GM21717 (cell line): Measurements from ENCODE around the gene SLC39A13.

Source experiments
- ATAC-seq: cut with Tn5 transposase; IDR thresholded peaks from one replicate; pipeline ENCODE4 v1.9.1; 2021; ENCODE audit warnings: mild to moderate bottlenecking, moderate library complexity; ENCODE audit not compliant: unreplicated experiment

The SLC39A13 gene

DNA sequence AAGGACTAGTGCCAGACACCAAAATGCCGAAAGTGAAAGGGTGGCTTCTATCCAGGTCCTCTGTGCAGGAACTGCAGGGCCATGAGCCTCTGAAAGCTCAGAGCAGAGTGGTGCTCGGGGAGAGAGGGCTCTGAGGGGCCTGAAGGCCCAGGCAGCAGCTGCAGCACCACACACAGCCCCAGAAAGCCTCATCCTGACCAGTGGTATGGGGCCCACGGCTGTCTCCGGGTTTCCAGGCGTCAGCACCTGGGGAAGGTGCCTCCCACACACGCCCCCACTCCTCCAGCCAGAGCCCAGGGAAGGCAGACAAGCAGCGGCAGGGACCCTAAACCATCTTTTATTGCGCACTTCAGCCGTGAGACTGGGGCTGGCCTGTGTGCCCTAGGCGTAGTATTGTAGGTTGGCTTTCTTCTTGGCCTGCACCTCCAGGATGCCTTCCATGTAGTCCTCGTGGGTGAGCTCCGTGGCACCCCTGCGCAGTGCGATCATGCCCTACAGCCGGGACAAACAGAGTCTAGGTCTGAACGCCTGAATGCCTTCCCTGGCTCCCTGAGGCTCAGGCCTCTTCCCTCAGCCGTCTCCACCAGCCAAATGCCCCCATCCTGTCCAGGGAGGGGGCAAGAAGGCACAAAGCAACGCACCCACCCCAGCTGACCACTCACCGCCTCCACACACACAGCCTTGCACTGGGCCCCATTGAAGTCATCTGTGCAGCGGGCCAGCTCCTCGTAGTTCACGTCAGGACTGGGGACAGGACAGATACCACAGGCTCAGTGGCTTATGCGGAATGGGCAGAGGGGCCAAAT lies 10.3 kb downstream of the SLC39A13 start:
- ATAC-seq: no peak

DNA sequence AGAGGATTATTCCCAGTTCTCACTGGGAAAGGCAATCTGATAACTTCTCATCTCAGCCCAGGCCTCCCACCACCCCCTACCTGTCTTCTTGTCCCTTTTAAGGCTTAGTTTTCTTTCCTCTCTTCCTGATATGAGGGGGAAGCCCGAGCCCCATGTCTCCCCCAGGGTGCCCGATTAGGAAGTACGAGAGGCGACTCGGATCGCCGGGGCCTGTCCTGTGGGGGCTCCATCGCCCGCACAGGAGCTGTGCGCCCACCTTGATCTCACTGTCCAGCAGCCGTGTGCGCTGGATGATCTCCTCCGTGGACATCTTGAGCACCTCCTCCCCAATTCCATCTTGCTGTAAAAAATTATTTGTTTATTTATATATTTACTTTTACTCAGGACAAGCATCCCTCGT lies 17.2 kb downstream of the SLC39A13 start:
- no peak for ATAC-seq

DNA sequence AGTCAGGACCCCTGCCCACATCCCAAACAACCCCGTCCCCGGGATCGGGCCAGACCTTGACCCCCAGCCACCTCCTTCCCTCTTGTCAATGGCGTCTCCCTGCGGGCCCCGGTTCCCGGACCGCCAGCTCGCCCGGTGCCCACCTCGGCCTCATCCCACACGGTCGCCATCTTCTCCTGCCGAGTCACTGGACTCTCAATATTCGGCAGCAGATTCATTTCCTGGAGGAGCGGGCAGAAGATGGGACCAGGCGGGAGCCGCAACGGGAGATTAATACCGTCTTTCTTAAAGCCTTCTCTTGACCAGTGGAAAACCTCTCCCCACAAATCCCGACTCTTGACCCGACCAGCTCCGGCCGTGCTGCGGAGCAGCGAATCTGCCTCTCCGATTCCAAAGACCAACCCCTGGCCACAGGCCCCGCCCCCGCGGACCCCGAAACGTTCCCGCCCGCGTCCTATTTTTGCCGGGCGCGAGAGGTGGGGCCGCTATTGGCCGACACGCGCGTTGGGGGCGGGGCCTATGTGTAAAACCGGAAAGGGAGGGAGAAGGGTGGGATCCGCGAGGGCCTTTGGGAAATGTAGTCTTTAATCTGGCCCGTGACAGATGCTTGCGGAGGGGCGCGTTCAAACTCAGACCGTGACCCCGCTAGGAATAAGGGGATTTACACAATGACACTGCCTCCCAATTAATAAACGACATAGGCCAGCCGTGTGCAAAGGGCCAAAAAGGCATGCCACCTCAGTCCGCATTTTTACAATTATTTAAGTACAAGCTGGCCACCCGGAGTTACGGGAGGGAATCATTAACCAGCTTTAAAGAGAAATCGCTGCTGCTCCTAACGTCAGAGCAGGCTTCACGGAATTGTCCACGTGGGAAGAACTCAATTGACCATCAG lies 17.9 kb downstream of the SLC39A13 start, which contains the start of gene PSMC3:
TSS of gene PSMC3 (minus strand) at position 378 of the 895 bp plus-strand sequence. CDS start at position 218, 160 bp downstream.
- ATAC-seq: peak; percentile 90

DNA sequence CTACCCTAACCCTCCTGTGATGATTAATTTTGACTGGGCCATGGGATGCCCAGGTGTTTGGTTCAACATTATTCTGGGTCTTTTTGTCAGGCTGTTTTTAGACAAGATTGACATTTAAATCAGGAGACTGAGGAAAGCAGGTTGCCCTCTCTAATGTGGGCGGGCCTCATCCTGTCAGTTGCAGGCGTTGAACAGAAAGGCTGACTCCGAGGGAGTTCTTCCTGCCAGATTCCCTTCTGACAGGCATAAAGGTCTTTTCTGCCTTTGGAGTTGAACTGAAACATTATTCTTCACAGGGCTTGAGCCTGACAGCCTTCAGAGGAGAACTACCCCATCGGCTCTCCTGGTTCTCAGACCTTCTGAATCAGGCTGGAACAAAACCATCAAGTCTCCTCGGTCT lies 22.1 kb downstream of the SLC39A13 start:
- no peak for ATAC-seq

DNA sequence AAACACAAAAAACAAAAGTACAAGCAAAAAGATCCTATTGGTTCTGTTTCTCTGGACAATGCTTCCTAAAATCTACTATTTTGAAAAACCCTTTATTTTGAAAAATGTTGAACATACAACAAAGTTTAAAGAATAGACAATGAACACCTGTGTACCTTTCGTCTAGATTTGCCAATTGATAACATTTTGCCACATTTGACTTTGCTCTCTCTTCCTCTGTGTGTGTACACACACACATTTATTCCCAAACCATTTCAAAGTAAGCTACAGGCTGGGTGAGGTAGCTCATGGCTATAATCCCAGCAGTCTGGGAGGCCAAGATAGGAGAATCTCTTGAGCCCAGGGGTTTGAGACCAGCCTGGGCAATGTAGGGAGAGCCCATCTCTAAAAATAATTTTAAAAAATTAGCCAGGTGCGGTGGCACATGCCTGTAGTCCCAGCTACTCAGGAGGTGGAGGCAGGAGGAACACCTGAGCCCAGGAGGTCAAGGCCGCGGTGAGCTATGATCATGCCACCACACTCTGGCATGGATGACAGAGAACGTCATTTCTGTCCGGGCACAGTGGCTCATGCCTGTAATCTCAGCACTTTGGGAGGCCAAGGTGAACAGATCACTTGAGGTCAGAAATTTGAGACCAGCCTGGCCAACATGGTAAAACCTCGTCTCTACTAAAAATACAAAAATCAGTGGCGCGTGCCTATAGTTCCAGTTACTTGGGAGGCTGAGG lies 23.1 kb downstream of the SLC39A13 start:
- no peak for ATAC-seq

DNA sequence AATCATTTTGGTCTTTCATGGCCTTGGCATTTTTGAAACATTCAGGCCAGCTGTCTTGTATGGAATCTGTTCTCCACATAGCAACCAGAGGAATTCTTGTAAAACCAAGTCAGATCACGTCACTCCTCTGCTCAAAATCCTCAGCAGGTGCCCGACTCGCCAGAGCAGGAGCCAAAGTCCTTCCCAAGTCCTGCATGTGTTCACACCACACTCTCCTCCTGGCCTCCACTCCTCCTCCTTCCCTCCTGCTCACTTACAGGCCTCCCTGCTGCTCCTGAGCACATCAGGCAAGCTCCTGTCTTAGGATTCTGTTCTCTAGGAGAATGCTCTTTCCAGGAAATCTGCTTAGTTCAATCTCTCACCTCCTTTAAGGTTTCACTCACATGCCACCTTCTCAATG lies 24.8 kb downstream of the SLC39A13 start:
- ATAC-seq: no peak

DNA sequence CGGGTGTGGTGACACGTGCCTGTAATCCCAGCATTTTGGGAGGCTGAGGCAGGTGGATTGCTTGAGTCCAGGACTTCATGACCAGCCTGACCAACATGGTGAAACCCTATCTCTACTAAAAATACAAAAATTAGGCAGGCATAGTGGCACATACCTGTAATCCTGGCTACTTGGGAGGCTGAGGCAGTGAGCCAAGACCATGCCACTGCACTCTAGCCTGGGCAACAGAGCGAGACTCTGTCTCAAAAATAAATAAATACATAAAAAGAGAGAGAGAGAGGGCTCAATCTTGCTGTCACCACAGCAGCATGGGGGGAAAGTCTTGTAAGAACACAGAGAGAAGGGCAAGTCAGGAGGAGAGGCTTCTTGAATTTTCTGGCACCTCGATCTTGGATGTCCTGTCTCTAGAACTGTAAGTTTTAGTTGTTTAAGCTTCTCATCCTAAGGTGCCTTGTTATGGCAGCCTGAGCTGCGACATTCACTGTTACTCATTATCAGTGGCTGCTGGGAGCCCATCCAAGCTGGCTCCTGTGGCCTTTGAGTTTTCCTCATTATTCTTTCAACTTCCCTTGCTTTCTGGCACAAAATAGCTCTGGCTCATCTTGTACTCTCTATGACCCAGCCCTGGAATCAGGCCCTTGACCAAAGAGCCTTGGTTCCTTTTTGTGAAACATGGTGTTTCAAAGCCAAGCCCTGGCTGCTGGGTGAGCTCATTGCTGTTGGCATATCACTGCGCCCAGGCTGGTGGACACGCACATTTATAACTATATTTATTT lies 25.8 kb downstream of the SLC39A13 start:
- ATAC-seq: no peak

DNA sequence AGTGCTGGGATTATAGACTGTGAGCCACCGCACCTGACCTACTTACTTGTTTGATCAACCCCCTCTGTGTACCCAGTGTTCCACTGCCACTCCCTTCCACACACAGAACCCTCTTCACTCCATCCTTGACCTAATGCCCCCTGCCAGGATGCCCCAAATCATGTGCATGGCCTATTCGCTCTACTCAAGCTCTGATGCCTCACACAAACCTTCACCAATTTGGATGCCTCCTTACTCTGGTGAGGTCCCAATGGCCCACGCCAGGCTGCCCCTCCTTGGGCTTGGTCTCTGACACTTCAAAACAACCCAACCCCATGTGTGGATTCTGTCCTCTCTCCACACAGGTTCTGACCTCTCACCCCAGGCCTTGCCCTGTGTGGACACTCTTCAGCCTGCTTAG lies 27.3 kb downstream of the SLC39A13 start:
- no peak for ATAC-seq

DNA sequence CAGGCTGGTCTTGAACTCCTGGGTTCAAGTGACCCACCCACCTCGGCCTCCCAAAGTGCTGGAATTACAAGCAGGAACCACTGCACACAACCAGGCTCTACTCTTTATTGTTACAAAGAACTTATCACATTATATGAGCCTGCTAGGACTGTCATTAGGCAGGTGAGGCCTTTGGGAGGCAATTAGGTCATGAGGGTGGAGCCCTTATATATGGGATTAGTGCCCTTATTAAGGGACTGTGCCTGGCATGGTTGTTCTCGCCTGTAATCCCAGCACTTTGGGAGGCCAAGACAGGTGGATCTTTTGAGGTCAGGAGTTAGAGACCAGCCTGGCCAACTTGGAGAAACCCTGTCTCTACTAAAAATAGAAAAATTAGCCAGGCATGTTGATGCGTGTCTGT lies 28.3 kb downstream of the SLC39A13 start:
- ATAC-seq: no peak

DNA sequence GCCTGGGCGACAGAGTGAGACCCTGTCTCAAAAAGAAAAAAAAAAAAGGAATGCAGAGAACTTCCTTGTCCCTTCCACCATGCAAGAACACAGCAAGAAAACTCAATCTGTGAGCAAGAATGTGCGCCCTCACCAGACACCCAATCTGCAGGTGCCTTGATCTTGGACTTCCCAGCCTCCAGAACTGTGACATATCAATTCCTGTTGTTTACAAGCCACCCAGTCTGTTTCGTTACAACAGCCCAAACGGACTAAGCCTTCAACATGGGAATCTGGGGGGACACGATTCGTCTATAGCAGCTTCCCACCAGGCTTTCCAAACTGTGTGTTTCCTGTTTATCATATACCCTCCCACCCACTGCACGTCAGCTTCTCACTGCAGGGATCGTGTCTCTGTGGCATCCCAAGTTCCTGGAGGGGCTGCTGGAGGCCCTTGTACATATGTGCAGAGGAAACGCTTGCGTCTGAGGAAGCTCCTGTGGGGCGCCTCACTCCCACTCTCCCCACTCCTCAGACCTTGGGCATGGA lies 28.9 kb downstream of the SLC39A13 start:
- no peak for ATAC-seq

DNA sequence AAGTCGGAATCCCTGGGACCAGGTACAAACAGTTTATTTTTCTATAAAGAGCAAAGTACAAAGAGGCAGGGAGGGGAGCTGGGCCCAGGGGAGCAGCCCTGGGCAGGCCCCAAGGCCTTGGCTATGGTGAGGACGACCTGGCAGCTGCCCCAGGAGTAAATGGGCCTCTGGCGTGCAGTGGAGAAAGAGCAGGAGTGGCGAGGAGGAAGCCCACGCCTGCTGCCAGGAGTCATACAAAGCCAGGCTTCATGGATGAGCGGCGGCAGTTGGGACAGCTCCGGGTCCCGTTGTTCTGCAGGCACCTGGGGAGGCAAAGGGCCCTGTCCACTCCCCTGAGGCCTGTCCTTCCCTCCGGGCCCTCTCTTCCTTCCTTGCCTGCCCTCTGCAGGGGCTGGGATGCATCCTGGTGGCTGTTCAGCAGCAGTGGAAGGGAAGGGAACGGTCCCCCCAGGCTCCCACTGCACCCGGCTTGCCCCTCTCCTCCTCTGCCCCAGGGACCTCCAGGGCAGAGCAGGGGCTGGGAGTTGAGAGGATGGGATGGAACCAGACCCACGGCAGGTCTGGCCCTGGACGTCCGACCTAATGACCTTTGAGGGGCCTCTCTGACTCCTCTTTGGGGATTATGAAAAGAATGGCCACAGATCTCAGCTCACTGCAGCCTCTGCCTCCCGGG lies 29.5 kb downstream of the SLC39A13 start:
- no peak for ATAC-seq

DNA sequence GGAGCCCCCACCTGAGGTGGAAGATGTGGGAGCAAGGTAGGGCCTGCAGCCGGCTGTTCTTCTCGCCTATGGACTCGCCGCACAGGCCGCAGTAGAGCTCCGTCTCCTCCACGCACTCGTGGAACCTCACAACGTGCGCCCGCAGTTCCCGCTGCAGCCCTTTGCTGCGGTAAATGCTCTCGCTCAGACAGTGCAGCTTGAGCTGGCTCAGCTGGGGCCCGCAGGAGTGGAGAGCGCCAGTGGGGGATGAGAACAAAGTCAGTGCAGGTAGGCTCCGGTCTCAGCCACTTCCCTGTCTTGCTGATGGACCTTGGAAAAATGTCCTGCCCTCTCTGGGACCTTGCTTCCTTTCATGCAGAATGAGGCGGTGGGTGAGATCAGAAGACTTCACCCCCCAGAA lies 30.3 kb downstream of the SLC39A13 start:
- ATAC-seq: no peak

DNA sequence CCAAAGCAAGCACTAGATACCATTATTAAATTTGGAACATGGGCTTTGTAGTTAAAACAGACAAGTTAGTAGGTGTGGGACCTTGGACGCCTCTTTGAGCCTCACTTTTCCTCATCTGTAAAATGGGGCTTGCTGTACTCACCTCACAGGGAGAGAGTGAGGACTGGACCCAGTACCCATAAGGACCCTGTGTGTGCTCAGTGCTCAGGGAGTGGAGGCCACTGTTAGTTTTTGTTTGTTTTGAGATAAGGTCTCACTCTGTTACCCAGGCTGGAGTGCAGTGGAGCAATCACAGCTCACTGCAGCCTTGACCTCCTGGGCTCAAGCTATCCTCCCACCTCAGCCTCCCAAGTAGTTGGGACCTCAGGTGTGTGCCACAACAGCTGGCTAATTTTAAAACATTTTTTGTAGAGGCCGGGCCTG lies 31.7 kb downstream of the SLC39A13 start:
- ATAC-seq: no peak

DNA sequence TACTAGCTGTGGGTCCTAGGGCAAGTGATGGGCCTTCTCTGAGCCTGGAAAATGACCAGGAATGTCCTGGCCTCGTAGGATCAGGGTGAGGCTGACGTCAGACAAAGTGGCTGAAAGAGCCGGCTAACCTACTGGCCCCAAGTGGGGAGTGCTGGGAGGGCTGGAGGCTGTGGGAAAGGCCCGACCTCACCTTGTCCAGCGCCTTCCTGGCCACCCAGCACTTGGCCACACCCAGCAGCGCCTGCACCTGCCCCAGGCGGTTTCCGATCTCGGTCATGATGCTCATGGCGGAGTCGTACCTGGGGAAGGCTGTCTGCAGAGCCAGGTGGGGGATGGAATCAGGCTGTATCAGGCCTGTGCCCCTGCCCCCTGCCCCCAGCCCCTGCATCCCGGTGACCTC lies 33.0 kb downstream of the SLC39A13 start:
- no peak for ATAC-seq

DNA sequence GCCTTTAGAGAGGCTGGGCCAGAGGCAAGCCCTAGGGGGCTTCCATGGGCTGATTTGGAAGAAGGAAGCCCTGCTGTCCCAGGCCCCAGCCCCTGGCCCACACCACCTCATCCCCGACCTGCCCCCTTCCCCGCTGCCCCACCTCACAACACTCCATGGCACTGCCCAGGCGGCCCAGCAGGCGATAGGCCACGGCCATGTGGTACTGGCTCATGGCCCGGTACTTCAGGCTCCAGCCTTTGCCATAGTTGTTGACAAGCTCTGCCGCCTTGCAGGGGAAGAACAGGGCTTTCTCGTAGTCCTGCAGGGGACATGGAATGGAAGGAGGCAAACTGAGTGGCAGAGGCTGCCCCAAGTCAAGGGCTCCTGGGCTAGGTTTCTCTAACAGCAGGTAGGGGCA lies 34.1 kb downstream of the SLC39A13 start:
- no peak for ATAC-seq

DNA sequence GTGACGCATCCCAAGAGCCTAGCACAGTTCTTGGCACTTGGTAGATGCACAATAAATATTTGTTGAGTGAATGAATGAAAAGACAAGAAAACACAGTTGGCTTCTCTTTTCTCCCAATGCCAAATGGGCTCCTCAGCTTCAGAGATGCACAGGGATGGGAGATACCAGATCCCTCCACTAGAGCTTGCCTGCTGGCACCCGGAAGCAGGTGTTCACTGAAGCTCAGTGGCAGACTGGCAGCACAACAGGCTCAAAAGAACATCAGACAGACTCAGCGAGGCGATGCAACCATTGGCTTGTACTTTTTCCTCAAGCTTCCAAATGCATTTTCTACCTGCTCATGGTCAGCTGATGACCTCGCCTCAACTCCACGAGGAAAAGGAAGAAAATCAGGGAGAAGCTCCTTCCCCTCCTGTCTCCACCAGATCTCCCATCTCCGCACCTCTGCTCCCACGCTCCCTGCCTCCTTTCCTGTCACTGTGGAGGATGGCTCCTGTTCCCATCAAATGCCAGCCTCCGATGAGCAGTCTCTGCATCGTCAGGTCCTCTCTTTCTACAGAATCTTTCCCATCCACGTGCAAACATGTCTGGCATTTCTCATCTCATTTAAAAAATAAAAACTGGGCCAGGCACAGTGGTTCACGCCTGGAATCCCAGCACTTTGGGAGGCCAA lies 34.8 kb downstream of the SLC39A13 start:
- ATAC-seq: no peak

DNA sequence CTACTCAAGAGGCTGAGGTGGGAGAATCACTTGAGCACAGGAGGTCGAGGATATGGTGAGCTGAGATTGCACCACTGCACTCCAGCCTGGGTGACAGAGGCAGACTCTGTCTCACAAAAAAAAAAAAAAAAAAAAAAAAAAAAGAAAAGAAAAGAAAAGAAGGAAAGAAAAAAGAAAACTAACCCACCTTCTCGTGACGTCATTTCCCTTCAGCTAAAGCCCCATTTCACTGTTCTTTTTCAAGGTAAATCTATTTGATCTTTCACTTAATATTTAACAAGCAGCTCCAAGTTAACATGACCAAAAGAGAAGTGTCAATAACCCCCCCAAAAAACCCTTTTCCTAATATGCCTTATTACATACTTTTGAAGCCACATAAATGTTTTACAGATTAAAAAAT lies 35.4 kb downstream of the SLC39A13 start:
- no peak for ATAC-seq

DNA sequence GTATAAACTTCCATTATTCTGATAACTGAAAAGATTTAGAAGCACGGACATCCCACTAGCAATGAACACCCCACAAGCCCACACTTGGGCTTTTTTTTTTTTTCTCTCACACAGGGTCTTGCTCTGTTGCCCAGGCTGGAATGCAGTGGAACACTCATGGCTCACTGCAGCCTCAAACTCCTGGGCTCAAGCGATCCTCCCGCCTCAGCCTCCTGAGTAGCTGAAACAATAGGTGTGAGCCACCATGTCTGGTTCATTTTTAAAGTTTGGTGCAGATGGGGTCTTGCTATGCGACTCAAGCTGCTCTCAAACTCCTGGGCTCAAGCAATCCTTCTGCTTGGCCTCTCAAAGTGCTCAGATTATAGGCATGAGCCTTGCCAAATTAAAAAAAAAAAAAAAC lies 37.5 kb downstream of the SLC39A13 start:
- no peak for ATAC-seq

DNA sequence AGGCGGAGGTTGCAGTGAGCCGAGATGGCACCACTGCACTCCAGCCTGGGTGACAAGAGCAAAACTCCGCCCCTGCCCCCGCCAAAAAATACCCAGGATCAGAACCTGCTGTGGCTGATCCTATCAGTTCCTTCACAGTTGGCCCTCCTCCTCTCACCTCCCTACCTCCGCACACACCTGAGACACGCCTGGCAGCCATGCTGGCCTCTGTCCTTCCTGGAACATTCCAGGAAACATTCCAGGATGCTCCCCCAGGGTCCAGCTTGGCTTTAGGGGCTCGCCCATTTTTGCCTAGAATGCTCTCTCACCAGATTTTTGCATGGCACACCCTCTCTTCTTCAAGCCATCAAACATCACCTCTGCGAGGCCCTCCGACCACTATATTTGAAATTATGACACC lies 38.4 kb downstream of the SLC39A13 start:
- no peak for ATAC-seq
